OCI-LY7 (cell line): ENCODE measurements around the gene PLCB2. TPM values are rescaled to one million over a fixed set of nuclear protein-coding genes. Genes with fewer than 3 reads are reported as not detected.

Experiments used
- BruUV-seq: library from RNA; stranded (reverse); fragments of 400-500 nt; replicated peaks from 2 replicates; lab custom pipeline; 2021; lab: Mats Ljungman, UMichigan
- CTCF ChIA-PET: fragments of 300-600 bp; sonication (Branson Sonifier 250); formaldehyde crosslinking; loops from one replicate; lab custom pipeline; 2022; ENCODE audit warnings: antibody characterized with exemption; ENCODE audit not compliant: unreplicated experiment; lab: Charles Lee
- POLR2A ChIA-PET: fragments of 300-600 bp; sonication (Branson Sonifier 250); formaldehyde crosslinking; loops from one replicate; lab custom pipeline; 2022; ENCODE audit warnings: antibody characterized with exemption; lab: Charles Lee
- DNase-seq: peaks from one replicate; pipeline ENCODE4 v3.0.0-alpha.2; 2015; ENCODE audit warnings: low spot score
- H2AFZ ChIP-seq: fragments of 200-600 bp; sonication (generic), shearing (Covaris generic); 2 replicates; pipeline ENCODE4 v1.6.1; 2014; ENCODE audit warnings: mild to moderate bottlenecking, antibody characterized with exemption, low read length, moderate library complexity
- H3K27ac ChIP-seq: fragments of 200-600 bp; sonication (generic); 2 replicates; pipeline ENCODE4 v1.5.1; 2014; ENCODE audit warnings: mixed run types, low read depth, mild to moderate bottlenecking, moderate library complexity, low read length, inconsistent platforms; ENCODE audit not compliant: poor library complexity, severe bottlenecking
- H3K36me3 ChIP-seq: fragments of 200-600 bp; sonication (generic); 2 replicates; pipeline ENCODE4 v1.6.1; 2014; ENCODE audit warnings: mild to moderate bottlenecking, antibody characterized with exemption, low read length, moderate library complexity, mixed read lengths; ENCODE audit not compliant: insufficient read depth
- H3K4me1 ChIP-seq: fragments of 200-600 bp; sonication (generic); 2 replicates; pipeline ENCODE4 v1.5.1; 2014; ENCODE audit warnings: mild to moderate bottlenecking, low read length; ENCODE audit not compliant: insufficient read depth, poor library complexity, severe bottlenecking
- H3K4me2 ChIP-seq: fragments of 200-600 bp; sonication (generic); 2 replicates; pipeline ENCODE4 v1.6.1; 2014; ENCODE audit warnings: mild to moderate bottlenecking, low read length
- H3K4me3 ChIP-seq: fragments of 200-600 bp; sonication (generic); 2 replicates; pipeline ENCODE4 v1.5.1; 2014; ENCODE audit warnings: mild to moderate bottlenecking, low read depth, low read length; ENCODE audit not compliant: poor library complexity, severe bottlenecking
- H3K79me2 ChIP-seq: fragments of 200-600 bp; sonication (generic); 2 replicates; pipeline ENCODE4 v1.6.1; 2016; ENCODE audit warnings: low read depth, mild to moderate bottlenecking, low read length, moderate library complexity, mixed read lengths; ENCODE audit not compliant: insufficient read depth
- H3K9me2 ChIP-seq: fragments of 200-600 bp; sonication (generic); 2 replicates; pipeline ENCODE4 v1.6.1; 2016; ENCODE audit warnings: mild to moderate bottlenecking, low read length, mixed read lengths; ENCODE audit not compliant: insufficient read depth
- H3K9me3 ChIP-seq: fragments of 200-600 bp; sonication (generic); 2 replicates; pipeline ENCODE4 v1.6.1; 2014; ENCODE audit warnings: mild to moderate bottlenecking, mixed run types, low read length, mixed read lengths
- H4K20me1 ChIP-seq: fragments of 200-600 bp; sonication (generic); 2 replicates; pipeline ENCODE4 v1.6.1; 2014; ENCODE audit warnings: mild to moderate bottlenecking, antibody characterized with exemption, low read length, moderate library complexity, mixed read lengths; ENCODE audit not compliant: insufficient read depth
- EZH2phosphoT487 ChIP-seq: fragments of 200-600 bp; sonication (generic); IDR thresholded peaks from 2 replicates; pipeline ENCODE4 v1.6.1; 2018; ENCODE audit warnings: low read depth, borderline replicate concordance, mild to moderate bottlenecking, mixed run types, antibody characterized with exemption, low read length, moderate library complexity, mixed read lengths
- intact Hi-C: fragments of 100-400 bp; cut with micrococcal nuclease; formaldehyde crosslinking; loops from one replicate; pipeline ENCODE4 v1.10.0; 2022; ENCODE audit not compliant: unreplicated experiment
- total RNA-seq, 2 experiments: library from RNA; depleted of rRNA in 1 of 2; stranded (reverse); fragments of >200 nt in 1 of 2; shearing (Covaris generic) in 1 of 2; gene quantifications; 2 replicates each; pipeline ENCODE4 v1.2.3, GENCODE V29; 2014 to 2022
- TF ChIP-seq, protein P1 (sequence below): fragments of 200-600 bp; sonication (generic); conservative IDR thresholded peaks from 2 replicates; pipeline ENCODE4 v1.5.1; 2014; ENCODE audit warnings: mild to moderate bottlenecking, antibody characterized with exemption, low read length, moderate library complexity, mixed read lengths

The PLCB2 gene
- total RNA-seq, 2 experiments from 2014 or later, result 9.6 TPM; not detected in 1

DNA sequence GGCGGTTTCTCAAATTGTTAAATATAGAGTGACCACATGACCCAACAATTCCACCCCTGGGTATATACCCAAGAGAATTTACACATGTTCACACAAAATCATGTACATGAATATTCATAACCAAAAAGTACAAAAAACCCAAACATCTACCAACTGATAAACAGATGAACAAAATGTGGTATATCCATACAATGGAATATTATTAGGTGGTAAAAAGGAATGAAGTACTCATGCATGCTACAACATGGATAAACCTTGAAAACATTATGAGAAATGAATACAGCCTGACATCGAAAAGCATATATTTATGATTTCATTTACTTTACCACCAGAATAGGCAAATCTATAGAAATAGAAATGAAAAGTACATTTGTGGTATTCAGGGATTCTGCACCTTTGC is 7.4 kb downstream of the PLCB2 start:
- Histone ChIP-seq H2AFZ (no peak overlapping the region), H3K79me2 (no peaks in the 10 kb centered on the region), H3K27ac (no peak overlapping the region), H3K9me3 (peaks cover 6% of the 10 kb centered on the region), H3K36me3 (no peaks in the 10 kb centered on the region), H3K9me2 (no peaks in the 10 kb centered on the region), H4K20me1 (no peaks in the 10 kb centered on the region), H3K4me1 (no peaks in the 10 kb centered on the region), H3K4me3 (no peak overlapping the region), H3K4me2 (no peak overlapping the region)
- ChIA-PET POLR2A (no interaction called here), CTCF (no interaction called here)
- no peak for TF ChIP-seq EZH2phosphoT487
- TF ChIP-seq, protein P1, sequence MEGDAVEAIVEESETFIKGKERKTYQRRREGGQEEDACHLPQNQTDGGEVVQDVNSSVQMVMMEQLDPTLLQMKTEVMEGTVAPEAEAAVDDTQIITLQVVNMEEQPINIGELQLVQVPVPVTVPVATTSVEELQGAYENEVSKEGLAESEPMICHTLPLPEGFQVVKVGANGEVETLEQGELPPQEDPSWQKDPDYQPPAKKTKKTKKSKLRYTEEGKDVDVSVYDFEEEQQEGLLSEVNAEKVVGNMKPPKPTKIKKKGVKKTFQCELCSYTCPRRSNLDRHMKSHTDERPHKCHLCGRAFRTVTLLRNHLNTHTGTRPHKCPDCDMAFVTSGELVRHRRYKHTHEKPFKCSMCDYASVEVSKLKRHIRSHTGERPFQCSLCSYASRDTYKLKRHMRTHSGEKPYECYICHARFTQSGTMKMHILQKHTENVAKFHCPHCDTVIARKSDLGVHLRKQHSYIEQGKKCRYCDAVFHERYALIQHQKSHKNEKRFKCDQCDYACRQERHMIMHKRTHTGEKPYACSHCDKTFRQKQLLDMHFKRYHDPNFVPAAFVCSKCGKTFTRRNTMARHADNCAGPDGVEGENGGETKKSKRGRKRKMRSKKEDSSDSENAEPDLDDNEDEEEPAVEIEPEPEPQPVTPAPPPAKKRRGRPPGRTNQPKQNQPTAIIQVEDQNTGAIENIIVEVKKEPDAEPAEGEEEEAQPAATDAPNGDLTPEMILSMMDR, result no peak
- intact Hi-C loops, result no loop called here
- BruUV-seq, result no TSS peak
- no peak for DNase-seq

DNA sequence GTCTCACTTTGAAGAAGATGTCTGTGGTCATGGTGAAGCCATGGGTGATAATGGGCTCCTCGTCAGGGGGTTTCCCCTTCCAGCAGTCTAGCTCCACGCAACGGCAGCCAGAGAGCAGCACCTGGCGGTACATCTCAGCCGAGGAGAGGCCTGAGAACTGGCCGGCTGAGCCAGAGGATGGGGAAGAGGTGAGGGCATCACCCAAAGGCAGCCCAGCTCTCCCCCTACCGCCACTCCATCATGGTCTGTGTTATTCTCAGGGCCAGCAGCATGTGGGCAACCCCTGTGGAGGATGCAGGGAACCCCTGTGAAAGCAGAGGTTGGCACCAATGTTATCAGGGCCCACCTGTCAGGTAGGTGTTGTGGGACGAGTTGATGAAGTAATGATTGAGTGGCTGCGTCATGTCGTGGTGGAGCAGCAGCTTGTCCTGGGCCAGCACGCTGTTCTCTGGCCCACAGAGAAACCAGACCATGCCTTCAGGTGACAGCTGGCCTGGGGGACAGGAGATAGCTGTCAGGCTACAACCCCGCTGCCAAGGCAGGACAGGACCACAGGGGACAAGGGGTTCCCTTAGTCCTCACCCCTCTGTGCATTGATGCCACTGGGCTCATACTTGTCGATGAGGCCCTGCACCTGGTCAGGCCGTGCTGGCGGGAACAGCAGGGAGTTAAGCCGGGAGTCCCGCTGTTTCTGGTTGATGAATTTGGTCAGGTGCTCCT is 9.4 kb downstream of the PLCB2 start:
- Histone ChIP-seq H3K36me3 (no peaks in the 10 kb centered on the region), H3K4me1 (no peaks in the 10 kb centered on the region), H3K4me3 (no peak overlapping the region), H3K4me2 (no peak overlapping the region), H3K79me2 (no peaks in the 10 kb centered on the region), H3K9me3 (peaks cover 6% of the 10 kb centered on the region), H4K20me1 (no peaks in the 10 kb centered on the region), H2AFZ (no peak overlapping the region), H3K9me2 (no peaks in the 10 kb centered on the region), H3K27ac (no peak overlapping the region)
- no peak for DNase-seq
- intact Hi-C loops, result no loop called here
- CTCF ChIA-PET, result no interaction called here
- TF ChIP-seq, protein P1, result no peak
- TF ChIP-seq EZH2phosphoT487, result no peak
- BruUV-seq, result no TSS peak
- POLR2A ChIA-PET, result no interaction called here

DNA sequence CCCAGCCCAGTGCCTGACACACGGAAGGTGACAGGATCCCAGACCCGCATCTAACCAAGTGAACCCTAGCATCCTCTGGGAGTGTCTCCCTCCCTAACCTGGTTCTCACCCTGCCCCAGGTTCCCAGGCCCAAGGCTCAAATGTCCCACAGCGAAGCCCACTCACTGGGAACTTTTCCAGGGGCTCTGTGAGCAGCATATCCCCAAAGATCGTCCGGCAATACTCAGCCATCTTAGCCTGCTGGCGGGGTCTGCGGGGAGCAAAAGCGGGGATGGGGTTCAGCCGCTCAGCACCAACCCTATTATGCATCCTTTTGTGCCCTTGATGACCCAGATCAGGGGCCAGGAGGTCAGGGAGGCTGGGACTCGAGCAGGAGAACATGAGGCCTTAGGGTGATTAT is 10.4 kb downstream of the PLCB2 start:
- intact Hi-C loops, result no loop called here
- Histone ChIP-seq H3K4me2 (no peak overlapping the region), H3K9me2 (no peaks in the 10 kb centered on the region), H2AFZ (no peak overlapping the region), H3K9me3 (peaks cover 6% of the 10 kb centered on the region), H3K4me1 (no peaks in the 10 kb centered on the region), H3K79me2 (no peaks in the 10 kb centered on the region), H4K20me1 (no peaks in the 10 kb centered on the region), H3K36me3 (no peaks in the 10 kb centered on the region), H3K4me3 (no peak overlapping the region), H3K27ac (no peak overlapping the region)
- no TSS peak for BruUV-seq
- TF ChIP-seq, protein P1, result no peak
- TF ChIP-seq EZH2phosphoT487, result no peak
- DNase-seq, result no peak
- ChIA-PET POLR2A (no interaction called here), CTCF (no interaction called here)
